ENCODE data around the gene CENPL.

DNA sequence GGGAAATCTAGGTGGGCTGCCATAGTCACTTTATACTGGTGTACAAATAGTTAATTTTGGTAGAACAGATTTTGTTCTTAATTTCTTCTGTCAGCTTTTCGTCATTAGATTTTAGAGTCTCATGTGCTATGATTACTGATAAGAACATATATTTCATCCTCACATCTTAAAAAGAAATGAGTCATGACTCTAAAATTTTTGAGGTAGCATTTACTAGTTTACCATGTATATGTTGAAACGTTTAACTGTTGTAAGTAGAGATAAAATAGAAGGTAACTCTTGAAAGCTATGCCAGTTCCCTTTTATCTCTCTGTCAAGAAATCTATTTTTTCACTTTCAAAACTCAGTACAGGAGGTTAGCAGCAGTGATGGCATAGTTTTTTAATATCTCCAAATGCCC is 56.5 kb downstream of the CENPL start:
- TF ChIP-seq, protein P1, sequence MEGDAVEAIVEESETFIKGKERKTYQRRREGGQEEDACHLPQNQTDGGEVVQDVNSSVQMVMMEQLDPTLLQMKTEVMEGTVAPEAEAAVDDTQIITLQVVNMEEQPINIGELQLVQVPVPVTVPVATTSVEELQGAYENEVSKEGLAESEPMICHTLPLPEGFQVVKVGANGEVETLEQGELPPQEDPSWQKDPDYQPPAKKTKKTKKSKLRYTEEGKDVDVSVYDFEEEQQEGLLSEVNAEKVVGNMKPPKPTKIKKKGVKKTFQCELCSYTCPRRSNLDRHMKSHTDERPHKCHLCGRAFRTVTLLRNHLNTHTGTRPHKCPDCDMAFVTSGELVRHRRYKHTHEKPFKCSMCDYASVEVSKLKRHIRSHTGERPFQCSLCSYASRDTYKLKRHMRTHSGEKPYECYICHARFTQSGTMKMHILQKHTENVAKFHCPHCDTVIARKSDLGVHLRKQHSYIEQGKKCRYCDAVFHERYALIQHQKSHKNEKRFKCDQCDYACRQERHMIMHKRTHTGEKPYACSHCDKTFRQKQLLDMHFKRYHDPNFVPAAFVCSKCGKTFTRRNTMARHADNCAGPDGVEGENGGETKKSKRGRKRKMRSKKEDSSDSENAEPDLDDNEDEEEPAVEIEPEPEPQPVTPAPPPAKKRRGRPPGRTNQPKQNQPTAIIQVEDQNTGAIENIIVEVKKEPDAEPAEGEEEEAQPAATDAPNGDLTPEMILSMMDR (IDR thresholded peaks at IDR 0.05): no peak
- no peak for TF ChIP-seq POLR2A (IDR thresholded peaks at IDR 0.05)
